ENCODE measurements around the gene SSUH2.
"Not testable (repeated sequence)": the region's sequence is repeated elsewhere in the genome, so short reads cannot be mapped to it uniquely, and the experiment has no call there.

SSUH2 gene

DNA sequence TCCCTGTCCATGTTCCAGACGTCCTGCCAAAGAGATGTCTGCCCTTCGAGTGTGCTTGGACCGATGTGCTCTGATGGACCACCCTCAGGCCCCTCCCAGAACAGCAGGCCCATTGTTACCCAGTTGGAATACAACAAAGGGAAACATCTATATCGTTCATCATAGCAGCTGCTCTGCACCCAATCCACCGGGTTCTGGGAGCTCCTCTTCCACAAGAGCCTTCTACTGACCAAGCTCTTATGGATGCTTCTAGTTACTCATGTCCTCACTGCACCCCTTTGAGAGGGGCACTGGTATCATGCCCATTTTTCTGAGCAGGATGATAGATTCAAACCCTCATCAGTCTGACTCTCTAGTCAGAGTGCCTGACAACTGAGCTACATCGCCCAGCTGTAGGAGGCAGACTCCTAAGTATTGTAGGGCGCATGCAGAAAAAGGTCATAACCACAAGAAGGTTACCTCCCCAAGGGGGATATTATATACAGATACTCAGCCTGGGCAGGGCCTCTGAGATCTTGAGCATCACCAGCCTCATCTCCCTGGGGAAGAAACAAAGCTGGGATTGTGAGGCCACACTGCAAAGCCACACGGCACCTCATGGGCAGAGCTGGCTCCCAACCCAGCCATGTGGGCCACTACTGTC is at the start of gene SSUH2:
Gene SSUH2 (minus strand): TSS at position 51 of the 643 bp plus-strand sequence. CDS start 40 bp downstream, at position 11.
- no peak for DNase-seq

DNA sequence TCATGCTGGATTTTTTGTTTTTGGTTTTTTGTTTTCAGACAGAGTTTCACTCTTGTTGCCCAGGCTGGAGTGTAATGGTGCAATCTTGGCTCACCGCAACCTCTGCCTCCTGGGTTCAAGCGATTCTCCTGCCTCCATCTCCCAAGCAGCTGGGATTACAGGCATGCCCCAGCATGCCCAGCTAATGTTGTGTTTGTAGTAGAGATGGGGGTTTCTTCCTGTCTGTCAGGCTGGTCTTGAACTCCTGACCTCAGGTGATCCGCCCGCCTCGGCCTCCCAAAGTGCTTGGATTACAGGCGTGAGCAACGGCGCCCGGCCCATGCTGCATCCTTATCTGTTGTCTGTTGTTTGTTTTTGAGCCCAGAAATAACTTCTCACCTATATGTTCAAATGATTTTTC is 46.7 kb upstream of the SSUH2 start:
- DNase-seq, result not testable (repeated sequence)

DNA sequence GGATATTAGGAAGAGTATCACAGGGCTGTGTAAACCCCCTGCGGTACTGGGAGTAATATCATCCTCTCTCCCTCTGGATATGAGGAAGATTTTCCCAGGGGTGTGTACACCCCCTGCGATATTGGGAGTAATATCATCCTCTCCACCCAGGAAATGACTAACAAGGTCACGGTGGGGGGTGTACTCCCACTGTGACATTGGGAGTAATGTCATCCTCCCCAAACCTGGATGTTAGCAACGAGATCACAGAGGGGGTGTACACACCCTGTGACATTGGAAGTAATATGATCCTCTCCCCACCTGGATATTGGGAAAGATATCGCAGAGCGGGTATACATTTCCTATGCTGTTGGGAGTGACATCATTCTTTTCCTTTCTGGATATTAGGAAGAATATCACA is 40.4 kb upstream of the SSUH2 start:
- DNase-seq, result not testable (repeated sequence)

DNA sequence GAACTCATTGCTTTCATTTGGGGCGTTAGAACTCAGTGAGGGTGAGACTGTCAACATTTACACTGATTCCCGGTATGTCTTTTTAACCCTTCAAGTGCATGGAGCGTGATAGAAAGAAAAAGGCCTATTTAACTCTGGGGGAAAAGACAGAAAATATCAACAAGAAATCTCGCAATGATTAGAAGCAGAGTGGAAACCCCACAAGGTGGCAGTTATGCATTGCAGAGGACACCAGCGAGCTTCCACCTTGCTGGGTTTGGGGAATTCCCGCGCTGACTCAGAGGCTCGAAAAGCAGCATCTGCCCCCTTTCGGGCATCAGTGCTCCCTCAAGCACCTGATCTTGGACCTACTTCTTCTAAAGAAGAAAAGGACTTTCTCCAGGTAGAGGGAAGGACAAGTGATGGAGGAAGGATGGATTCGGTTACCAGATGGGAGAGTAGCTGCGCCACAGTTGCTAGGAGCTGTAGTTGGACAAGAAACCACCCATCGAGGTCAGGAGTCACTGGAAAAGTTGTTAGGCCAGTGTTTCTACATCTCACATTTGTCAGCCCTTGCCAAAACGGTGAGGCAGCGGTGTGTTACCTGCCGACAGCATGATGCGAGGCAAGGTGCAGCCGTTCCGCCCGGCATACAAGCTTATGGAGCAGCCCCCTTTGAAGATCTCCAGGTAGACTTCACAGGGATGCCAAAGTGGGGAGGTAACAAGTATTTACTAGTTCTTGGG is 38.4 kb upstream of the SSUH2 start:
- not testable (repeated sequence) for DNase-seq

DNA sequence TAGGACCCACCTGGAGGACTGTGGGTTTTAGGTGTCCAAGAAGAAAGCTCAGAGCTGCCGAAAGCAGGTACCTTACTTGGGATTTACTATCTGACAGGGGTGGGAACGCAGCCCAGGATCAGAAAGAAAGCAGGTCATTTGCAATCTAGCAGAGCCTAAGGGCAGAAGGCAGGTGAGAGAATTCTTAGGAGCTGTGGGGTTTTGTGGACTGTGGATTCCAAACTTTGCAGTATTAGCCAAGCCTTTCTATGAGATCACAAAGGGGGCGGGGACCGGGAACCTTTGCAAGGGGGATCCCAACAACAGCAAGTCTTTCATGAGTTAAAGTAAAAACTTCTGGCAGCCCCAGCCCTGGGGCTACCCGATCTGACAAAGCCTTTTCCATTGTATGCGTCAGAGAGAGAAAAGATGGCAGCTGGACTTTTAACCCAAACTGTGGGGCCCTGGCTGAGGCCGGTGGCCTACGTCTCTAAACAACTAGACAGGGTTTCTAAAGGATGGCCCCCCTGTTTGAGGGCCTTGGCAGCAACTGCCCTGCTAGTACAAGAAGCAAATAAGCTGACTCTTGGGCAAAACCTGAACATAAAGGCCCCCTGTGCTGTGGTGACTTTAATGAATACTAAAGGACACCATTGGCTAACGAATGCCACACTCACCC is 37.4 kb upstream of the SSUH2 start:
- not testable (repeated sequence) for DNase-seq

GRCh38 chr3:8681349-8681748 is 36.8 kb upstream of the SSUH2 start:
- DNase-seq, result no peak

- not testable (repeated sequence) for DNase-seq
Measured at GRCh38 chr3:8679817-8680553, 35.4 kb upstream of the SSUH2 start.

- DNase-seq, result no peak
Measured at GRCh38 chr3:8678751-8679150, 34.2 kb upstream of the SSUH2 start.

- not testable (repeated sequence) for DNase-seq
Measured at GRCh38 chr3:8677258-8677657, 32.7 kb upstream of the SSUH2 start.

- DNase-seq, result not testable (repeated sequence)
Measured at GRCh38 chr3:8675591-8675990, 31.0 kb upstream of the SSUH2 start.

DNA sequence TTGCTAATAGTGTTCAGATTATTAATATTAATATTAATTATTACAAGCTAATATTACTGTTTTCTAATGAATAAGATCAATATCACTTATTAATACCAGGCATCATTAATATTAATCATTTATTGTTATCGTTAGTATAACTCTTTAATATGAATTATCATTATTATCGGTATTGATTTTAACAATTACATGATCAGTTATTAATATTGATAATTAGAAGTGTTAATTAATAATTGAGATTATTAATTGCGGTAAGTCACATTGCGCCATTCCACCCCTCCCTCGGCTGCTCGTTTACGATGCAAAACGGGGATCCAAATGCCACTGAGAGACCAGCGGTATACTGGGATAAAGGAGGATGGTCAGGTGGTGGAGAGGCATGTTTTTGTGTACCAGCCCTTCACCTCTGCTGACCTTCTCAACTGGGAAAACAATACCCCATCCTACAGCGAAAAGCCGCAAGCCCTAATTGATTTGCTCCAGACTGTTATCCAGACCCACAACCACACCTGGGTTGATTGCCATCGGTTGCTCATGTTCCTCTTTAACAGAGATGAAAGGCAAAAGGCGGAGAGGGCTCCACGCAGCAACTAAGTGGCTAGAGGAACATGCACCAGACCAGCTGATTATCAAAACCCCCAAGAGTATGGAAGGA is 28.6 kb upstream of the SSUH2 start:
- DNase-seq, result no peak

DNA sequence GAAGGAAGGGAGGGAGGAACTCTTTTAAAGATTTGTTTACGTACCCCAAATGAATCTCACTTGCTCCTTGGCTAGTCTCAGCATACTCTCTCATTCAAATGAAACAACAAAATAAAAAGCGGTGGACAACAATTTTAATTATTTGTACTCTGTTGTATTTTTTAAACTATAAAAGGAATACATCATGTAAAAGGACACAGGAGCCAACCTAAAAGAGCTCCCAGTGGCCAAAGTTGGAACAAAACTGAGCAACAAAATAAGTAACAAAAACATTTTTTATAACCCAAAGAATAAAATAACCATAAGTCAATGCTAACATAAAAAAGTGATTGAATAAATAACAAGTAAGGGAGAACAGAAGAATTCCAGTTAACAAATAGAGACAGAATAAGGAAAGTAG is 24.4 kb upstream of the SSUH2 start:
- DNase-seq, result no peak

- DNase-seq, result no peak
Measured at GRCh38 chr3:8668216-8668615, 23.6 kb upstream of the SSUH2 start.

DNA sequence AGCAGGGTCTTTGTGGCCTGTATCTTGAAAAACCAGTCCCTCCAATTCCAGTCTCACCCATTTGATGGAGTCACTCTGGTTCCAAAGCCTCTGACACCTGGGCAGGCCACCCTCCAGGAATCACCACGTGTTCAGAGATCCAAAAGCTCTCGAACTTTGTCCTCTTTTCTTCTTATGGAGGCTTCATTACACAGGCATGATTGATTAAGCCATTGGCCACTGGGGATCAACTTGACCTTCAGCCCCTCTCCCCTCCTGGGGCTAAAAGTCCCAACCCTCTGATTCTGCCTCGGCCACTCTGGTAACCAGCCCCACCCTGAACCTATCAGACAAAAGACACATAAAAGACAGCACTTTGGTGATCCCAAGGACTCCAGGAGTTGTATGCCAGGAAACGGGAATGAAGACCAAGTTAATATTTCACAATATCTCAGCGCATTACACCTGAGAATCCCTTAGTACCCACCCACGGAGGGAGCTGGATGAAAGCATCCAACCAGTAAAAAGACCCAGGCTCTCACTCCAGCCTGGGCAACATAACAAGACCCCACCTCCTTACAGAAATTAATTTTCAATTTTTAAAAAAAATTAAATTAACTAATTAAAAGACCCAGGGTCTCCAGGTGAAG is 23.0 kb upstream of the SSUH2 start:
- no peak for DNase-seq

GRCh38 chr3:8665407-8665896 is 20.9 kb upstream of the SSUH2 start:
- DNase-seq, result no peak

GRCh38 chr3:8663177-8664061 is 18.8 kb upstream of the SSUH2 start:
- peak; percentile 35 for DNase-seq

GRCh38 chr3:8662594-8662993 is 18.0 kb upstream of the SSUH2 start:
- DNase-seq, result no peak

GRCh38 chr3:8660175-8661118 is 15.8 kb upstream of the SSUH2 start:
- no peak for DNase-seq

DNA sequence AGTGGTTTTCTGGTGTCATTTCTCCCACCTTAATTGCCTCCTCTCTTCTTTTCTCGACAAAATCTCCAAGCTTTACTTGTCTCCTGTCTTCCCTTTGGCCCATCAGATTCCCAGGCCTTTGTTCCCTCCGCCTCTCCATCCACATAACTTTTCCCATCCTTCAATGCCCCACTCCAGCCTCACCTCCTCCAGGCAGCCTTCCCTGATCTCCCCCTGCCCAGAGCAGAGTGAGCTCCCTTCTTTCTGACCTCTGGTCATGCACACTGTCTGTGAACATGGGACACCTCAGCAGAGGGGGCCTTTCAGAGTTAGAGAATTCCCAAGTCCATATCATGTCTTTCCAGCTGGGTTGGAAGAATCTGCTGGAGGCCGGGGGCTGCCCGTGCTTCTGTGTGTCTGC is 14.6 kb upstream of the SSUH2 start:
- no peak for DNase-seq
